H9 (cell line): ENCODE results near the gene ITPR1. TPM values are rescaled to one million over a fixed set of nuclear protein-coding genes. Genes with fewer than 3 reads are reported as not detected.

Experiments used
- DNase-seq: peaks from one replicate; pipeline ENCODE4 v3.0.0-alpha.2; 2017
- H2AFZ ChIP-seq: one replicate; pipeline ENCODE4 v1.6.1; 2013; ENCODE audit warnings: mild to moderate bottlenecking, low read length, control low read depth, moderate library complexity
- H2AK5ac ChIP-seq: 2 replicates; pipeline ENCODE4 v1.6.1; 2013; ENCODE audit warnings: low read length, control low read depth, mixed read lengths; ENCODE audit not compliant: insufficient read length
- H2BK120ac ChIP-seq: one replicate; pipeline ENCODE4 v1.6.1; 2013; ENCODE audit warnings: low read depth, mild to moderate bottlenecking, low read length, control low read depth, inconsistent platforms; ENCODE audit not compliant: poor library complexity, severe bottlenecking
- H2BK12ac ChIP-seq: 2 replicates; pipeline ENCODE4 v1.6.1; 2013; ENCODE audit warnings: low read length, control low read depth, mixed read lengths, low read depth; ENCODE audit not compliant: insufficient read length
- H2BK15ac ChIP-seq: 2 replicates; pipeline ENCODE4 v1.6.1; 2013; ENCODE audit warnings: low read depth, low read length, control low read depth
- H2BK20ac ChIP-seq: one replicate; pipeline ENCODE4 v1.6.1; 2013; ENCODE audit warnings: low read depth, mild to moderate bottlenecking, low read length, control low read depth, inconsistent platforms; ENCODE audit not compliant: poor library complexity, severe bottlenecking
- H2BK5ac ChIP-seq: 2 replicates; pipeline ENCODE4 v1.6.1; 2013; ENCODE audit warnings: low read length, control low read depth, mixed read lengths; ENCODE audit not compliant: insufficient read length
- H3K14ac ChIP-seq: 2 replicates; pipeline ENCODE4 v1.6.1; 2013; ENCODE audit warnings: low read length, control low read depth; ENCODE audit not compliant: insufficient read depth
- H3K18ac ChIP-seq: 2 replicates; pipeline ENCODE4 v1.6.1; 2013; ENCODE audit warnings: low read depth, mild to moderate bottlenecking, mixed read lengths, low read length, control low read depth; ENCODE audit not compliant: insufficient read length
- H3K23ac ChIP-seq: 2 replicates; pipeline ENCODE4 v1.6.1; 2013; ENCODE audit warnings: low read length, control low read depth, mixed read lengths, low read depth; ENCODE audit not compliant: insufficient read length
- H3K23me2 ChIP-seq: 2 replicates; pipeline ENCODE4 v1.6.1; 2013; ENCODE audit warnings: low read depth, mild to moderate bottlenecking, mixed read lengths, low read length, control low read depth; ENCODE audit not compliant: insufficient read length, poor library complexity, severe bottlenecking
- H3K27ac ChIP-seq: 2 replicates; pipeline ENCODE4 v1.5.1; 2013; ENCODE audit warnings: low read length, control low read depth, mixed read lengths, low read depth; ENCODE audit not compliant: insufficient read length
- H3K27me3 ChIP-seq: 2 replicates; pipeline ENCODE4 v1.6.1; 2013; ENCODE audit warnings: low read length, control low read depth, inconsistent platforms; ENCODE audit not compliant: insufficient read depth
- H3K4ac ChIP-seq: 2 replicates; pipeline ENCODE4 v1.6.1; 2013; ENCODE audit warnings: low read depth, mild to moderate bottlenecking, control low read depth, inconsistent platforms, low read length, moderate library complexity
- H3K4me1 ChIP-seq: 2 replicates; pipeline ENCODE4 v1.6.1; 2013; ENCODE audit warnings: low read length, control low read depth, inconsistent platforms; ENCODE audit not compliant: insufficient read depth
- H3K4me2 ChIP-seq: 2 replicates; pipeline ENCODE4 v1.6.1; 2013; ENCODE audit warnings: low read length, control low read depth, mixed read lengths; ENCODE audit not compliant: insufficient read length, insufficient read depth
- H3K56ac ChIP-seq: 2 replicates; pipeline ENCODE4 v1.6.1; 2013; ENCODE audit warnings: low read depth, mild to moderate bottlenecking, mixed read lengths, low read length, control low read depth; ENCODE audit not compliant: insufficient read length
- H3K79me1 ChIP-seq: 2 replicates; pipeline ENCODE4 v1.6.1; 2013; ENCODE audit warnings: low read depth, mild to moderate bottlenecking, moderate library complexity, low read length, control low read depth, inconsistent platforms; ENCODE audit not compliant: insufficient read depth, poor library complexity, severe bottlenecking
- H3K79me2 ChIP-seq: 2 replicates; pipeline ENCODE4 v1.6.1; 2013; ENCODE audit warnings: low read length, control low read depth, inconsistent platforms; ENCODE audit not compliant: insufficient read depth
- H3K9ac ChIP-seq: 2 replicates; pipeline ENCODE4 v1.6.1; 2013; ENCODE audit warnings: low read length, control low read depth, mixed read lengths; ENCODE audit not compliant: insufficient read length; ENCODE audit errors: extremely low read depth
- H3K9me3 ChIP-seq: one replicate; pipeline ENCODE4 v1.6.1; 2013; ENCODE audit warnings: low read depth, low read length, inconsistent platforms; ENCODE audit not compliant: control insufficient read depth
- H3T11ph ChIP-seq: one replicate; pipeline ENCODE4 v1.6.1; 2013; ENCODE audit warnings: mild to moderate bottlenecking, low read length, control low read depth, inconsistent platforms
- H4K20me1 ChIP-seq: one replicate; pipeline ENCODE4 v1.6.1; 2013; ENCODE audit not compliant: control insufficient read depth, insufficient read length, insufficient read depth
- H4K5ac ChIP-seq: 2 replicates; pipeline ENCODE4 v1.6.1; 2013; ENCODE audit warnings: low read depth, mild to moderate bottlenecking, mixed read lengths, low read length, control low read depth; ENCODE audit not compliant: insufficient read length
- H4K8ac ChIP-seq: replicated peaks from 2 replicates; pipeline ENCODE4 v1.6.1; 2013; ENCODE audit warnings: low read length, control low read depth, mixed read lengths, low read depth; ENCODE audit not compliant: insufficient read length
- H4K91ac ChIP-seq: 2 replicates; pipeline ENCODE4 v1.6.1; 2013; ENCODE audit warnings: low read depth, mild to moderate bottlenecking, moderate library complexity, mixed read lengths, low read length, control low read depth; ENCODE audit not compliant: insufficient read length
- H3K27ac Mint-ChIP-seq, 3 experiments: 2 replicates in 2 of 3; 3 replicates in 1 of 3; pipeline ENCODE4 v1.8.0; 2020 to 2021; ENCODE audit warnings: mixed read lengths in 3 of 3, mild to moderate bottlenecking in 1 of 3, moderate library complexity in 1 of 3
- H3K27me3 Mint-ChIP-seq: 2 replicates; pipeline ENCODE4 v1.8.0; 2021; ENCODE audit warnings: low read depth, mild to moderate bottlenecking, moderate library complexity, mixed read lengths
- H3K36me3 Mint-ChIP-seq, 3 experiments: 2 replicates in 2 of 3; 3 replicates in 1 of 3; pipeline ENCODE4 v1.8.0; 2020 to 2021; ENCODE audit warnings: low read depth in 3 of 3, mixed read lengths in 3 of 3; ENCODE audit not compliant: insufficient read depth in 1 of 3
- H3K4me1 Mint-ChIP-seq, 2 experiments: 2 replicates each; pipeline ENCODE4 v1.8.0; 2020; ENCODE audit warnings: mixed read lengths in 2 of 2
- H3K4me3 Mint-ChIP-seq, 2 experiments: 2 replicates in 1 of 2; 3 replicates in 1 of 2; pipeline ENCODE4 v1.8.0; 2020 to 2021; ENCODE audit warnings: mild to moderate bottlenecking in 2 of 2, mixed read lengths in 2 of 2, moderate library complexity in 1 of 2
- H3K9me3 Mint-ChIP-seq, 2 experiments: 2 replicates in 1 of 2; 3 replicates in 1 of 2; pipeline ENCODE4 v1.8.0; 2020; ENCODE audit warnings: mild to moderate bottlenecking in 2 of 2, mixed read lengths in 2 of 2, moderate library complexity in 1 of 2
- WGBS: extraction: QIAGEN DNeasy Blood & Tissue Kit; methylation state at CpG from one replicate; pipeline ENCODE4 v1.1.7; 2013; ENCODE audit warnings: missing lambda C conversion rate, low lambda C conversion rate, mixed read lengths; ENCODE audit not compliant: insufficient read length; ENCODE audit errors: extremely low coverage; 5-methylcytosine and 5-hydroxymethylcytosine counted together
- total RNA-seq: library from RNA; stranded (reverse); gene quantifications from 2 replicates; pipeline ENCODE4 v1.2.1, GENCODE V29; 2021
- TF ChIP-seq, protein P1 (sequence below): fragments of 200-600 bp; sonication (generic); conservative IDR thresholded peaks from 3 replicates; pipeline ENCODE4 v1.8.0; 2021; ENCODE audit warnings: antibody characterized with exemption, mild to moderate bottlenecking

The ITPR1 gene
- total RNA-seq, 1 experiment from 2014 or later: 4.2 TPM

DNA sequence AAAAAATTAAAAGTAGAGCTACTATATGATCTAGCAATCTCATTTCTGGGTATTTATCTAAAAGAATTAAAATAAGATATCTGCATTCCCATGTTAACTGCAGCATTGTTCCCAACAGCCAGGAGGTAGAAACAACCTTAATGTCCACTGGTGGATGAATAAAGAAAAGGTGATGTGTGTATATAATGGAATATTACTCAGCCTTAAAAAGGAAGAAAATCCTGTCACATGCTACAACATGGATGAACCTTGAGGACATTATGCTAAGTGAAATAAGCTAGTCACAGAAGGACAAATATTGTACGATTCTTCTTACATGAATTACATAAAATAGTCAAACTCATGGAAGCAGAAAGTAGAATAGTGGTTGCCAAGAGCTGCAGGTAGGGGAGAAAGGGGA is 366.6 kb downstream of the ITPR1 start:
- Histone ChIP-seq H3K27ac (no peak overlapping the region), H2AFZ (no peak overlapping the region), H3K4ac (no peak overlapping the region), H2BK15ac (no peak overlapping the region), H4K20me1 (no peaks in the 10 kb centered on the region), H2AK5ac (no peak overlapping the region), H2BK12ac (no peak overlapping the region), H3K9me3 (no peaks in the 10 kb centered on the region), H3K23ac (no peak overlapping the region), H4K8ac (no peak overlapping the region), H4K5ac (no peak overlapping the region), H3K56ac (no peak overlapping the region), H3K14ac (no peak overlapping the region), H3K4me1 (no peaks in the 10 kb centered on the region), H4K91ac (no peak overlapping the region), H2BK5ac (no peak overlapping the region), H2BK120ac (no peak overlapping the region), H3K27me3 (no peaks in the 10 kb centered on the region), H3K18ac (no peak overlapping the region), H3K79me2 (no peaks in the 10 kb centered on the region), H3K4me2 (no peak overlapping the region), H2BK20ac (no peak overlapping the region), H3T11ph (no peak overlapping the region), H3K23me2 (no peaks in the 10 kb centered on the region), H3K79me1 (no peaks in the 10 kb centered on the region), H3K9ac (no peak overlapping the region)
- no peak for DNase-seq
- TF ChIP-seq, protein P1, sequence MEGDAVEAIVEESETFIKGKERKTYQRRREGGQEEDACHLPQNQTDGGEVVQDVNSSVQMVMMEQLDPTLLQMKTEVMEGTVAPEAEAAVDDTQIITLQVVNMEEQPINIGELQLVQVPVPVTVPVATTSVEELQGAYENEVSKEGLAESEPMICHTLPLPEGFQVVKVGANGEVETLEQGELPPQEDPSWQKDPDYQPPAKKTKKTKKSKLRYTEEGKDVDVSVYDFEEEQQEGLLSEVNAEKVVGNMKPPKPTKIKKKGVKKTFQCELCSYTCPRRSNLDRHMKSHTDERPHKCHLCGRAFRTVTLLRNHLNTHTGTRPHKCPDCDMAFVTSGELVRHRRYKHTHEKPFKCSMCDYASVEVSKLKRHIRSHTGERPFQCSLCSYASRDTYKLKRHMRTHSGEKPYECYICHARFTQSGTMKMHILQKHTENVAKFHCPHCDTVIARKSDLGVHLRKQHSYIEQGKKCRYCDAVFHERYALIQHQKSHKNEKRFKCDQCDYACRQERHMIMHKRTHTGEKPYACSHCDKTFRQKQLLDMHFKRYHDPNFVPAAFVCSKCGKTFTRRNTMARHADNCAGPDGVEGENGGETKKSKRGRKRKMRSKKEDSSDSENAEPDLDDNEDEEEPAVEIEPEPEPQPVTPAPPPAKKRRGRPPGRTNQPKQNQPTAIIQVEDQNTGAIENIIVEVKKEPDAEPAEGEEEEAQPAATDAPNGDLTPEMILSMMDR: no peak
- no CpG with 5 or more reads among the region's 1 CpG for WGBS
- Mint-ChIP-seq H3K9me3 (peaks cover 6 to 14% of the 10 kb centered on the region in 2 experiments; a peak in 4 of 5 replicates), H3K36me3 (peaks cover 0 to 10% (median 0%) of the 10 kb centered on the region in 3 experiments; a peak in 4 of 7 replicates), H3K4me1 (no peaks in the 10 kb centered on the region), H3K4me3 (no peak overlapping the region), H3K27ac (no peak overlapping the region; a peak in 1 of 7 replicates), H3K27me3 (no peaks in the 10 kb centered on the region)
